VCaP (cell line): ENCODE data around the gene SKP1.
"Not testable (repeated sequence)": the region's sequence is repeated elsewhere in the genome, so short reads cannot be mapped to it uniquely, and the experiment has no call there.

Experiments used
- H3K27ac ChIP-seq: fragments of 450-650 bp; 2 replicates; pipeline ENCODE4 v1.5.1; 2017
- CTCF ChIP-seq: fragments of 450-650 bp; conservative IDR thresholded peaks from 2 replicates; pipeline ENCODE4 v1.5.1; 2017; ENCODE audit warnings: mild to moderate bottlenecking, moderate library complexity

Gene SKP1

DNA sequence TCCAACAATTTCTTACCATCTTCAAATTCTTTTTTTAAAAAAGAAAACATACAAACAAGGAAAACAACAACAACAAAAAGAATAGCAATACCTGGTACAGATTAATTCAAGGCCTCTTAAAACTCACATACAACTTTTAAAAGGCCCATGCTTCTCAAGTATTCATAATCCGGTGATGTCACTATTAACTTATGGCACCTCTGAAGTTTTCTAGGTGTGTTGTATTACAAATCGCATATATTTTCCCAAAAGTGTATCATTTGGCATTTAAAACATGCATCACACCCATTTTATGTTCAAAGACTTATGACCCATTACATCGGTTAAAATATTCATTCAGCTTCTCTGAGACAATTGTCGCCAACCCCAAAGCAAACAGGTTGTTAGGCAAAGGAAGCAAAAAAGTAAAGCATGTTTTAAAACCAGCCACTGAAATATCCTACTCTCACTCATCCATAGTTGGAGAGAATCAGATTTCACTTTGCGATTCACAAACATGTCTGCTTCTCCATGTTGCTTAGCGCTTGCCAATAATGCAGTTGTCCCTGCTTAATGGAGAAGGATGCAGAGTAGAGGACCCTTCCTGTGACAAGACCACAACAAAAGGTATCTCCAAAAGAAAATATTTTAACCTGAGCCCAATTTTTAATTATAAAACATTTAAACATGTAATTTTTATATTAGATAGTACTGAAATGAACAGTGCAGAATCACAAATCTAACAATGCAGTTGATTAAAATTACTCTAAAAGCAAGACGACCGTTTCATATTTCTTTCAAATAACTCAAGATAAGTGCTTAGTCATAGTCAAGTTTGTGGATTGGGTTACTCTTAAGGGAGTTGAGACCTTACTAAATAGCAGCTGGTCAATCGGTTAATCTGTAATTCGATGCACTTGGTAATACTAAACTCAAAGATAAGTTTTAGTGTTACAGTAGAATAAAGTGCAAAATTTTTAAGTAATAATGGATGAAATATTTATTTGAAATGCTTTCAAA lies 1.6 kb downstream of the SKP1 start:
- TF ChIP-seq CTCF = no peak
- H3K27ac ChIP-seq = peak overlapping the region; percentile 99

- TF ChIP-seq CTCF = no peak
- no peak overlapping the region for H3K27ac ChIP-seq
Observed at GRCh38 chr5:134171972-134172371, 4.8 kb downstream of the SKP1 start.

DNA sequence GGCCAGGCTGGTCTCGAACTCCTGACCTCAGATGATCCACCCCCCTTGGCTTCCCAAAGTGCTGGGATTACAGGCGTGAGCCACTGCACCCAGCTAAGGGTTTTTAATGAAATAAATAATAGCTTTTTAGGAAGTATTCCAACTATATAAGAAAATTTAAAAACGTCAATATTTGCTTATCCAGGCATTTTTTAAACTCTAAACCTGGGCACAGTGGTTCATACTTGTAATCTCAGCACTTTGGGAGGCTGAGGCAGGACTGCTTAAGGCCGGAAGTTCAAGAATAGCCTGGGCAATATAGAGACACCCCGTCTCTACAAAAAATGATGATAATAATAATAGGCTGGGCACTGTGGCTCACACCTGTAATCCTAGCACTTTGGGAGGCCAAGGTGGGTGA lies 14.2 kb downstream of the SKP1 start:
- no peak for TF ChIP-seq CTCF
- no peak overlapping the region for H3K27ac ChIP-seq

- no peak overlapping the region for H3K27ac ChIP-seq
- TF ChIP-seq CTCF = no peak
Observed at GRCh38 chr5:134161513-134162395, 15.0 kb downstream of the SKP1 start.

- TF ChIP-seq CTCF = no peak
- H3K27ac ChIP-seq = no peak overlapping the region
Observed at GRCh38 chr5:134153657-134154056, 23.1 kb downstream of the SKP1 start.

DNA sequence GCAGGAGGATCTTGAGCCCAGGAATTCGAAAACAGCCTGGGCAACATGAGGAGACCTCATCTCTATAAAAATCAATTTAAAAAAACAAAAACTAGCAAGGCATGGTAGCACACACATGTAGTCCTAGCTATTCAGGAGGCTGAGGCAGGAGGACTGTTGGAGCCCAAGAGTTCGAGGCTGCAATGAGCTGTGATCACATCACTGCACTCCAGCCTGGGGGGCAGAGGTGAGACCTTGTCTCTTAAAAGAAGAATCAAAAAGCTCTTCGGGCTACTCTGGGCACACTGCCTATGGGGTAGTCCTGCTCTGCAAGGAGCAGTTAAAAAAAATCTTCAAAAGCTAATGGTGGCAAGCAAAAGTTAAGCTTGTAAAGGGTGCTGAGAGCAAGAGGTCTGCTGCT lies 23.5 kb downstream of the SKP1 start:
- TF ChIP-seq CTCF = no peak
- no peak overlapping the region for H3K27ac ChIP-seq

GRCh38 chr5:134152173-134152832 lies 24.4 kb downstream of the SKP1 start:
- H3K27ac ChIP-seq = not testable (repeated sequence)
